Bronchial epithelial cell (primary cell): ENCODE data around the gene DHRS13. TPM values are rescaled to one million over a fixed set of nuclear protein-coding genes. Genes with fewer than 3 reads are reported as not detected.

Source experiments
- DNase-seq: peaks from one replicate; pipeline ENCODE4 v3.0.0-alpha.2; 2010; ENCODE audit warnings: low read depth
- FAIRE-seq: peaks from 2 replicates; lab custom pipeline; 2011; peaks lifted over from hg19 to GRCh38; lab: Jason Lieb, UNC
- H3K27me3 ChIP-seq: 2 replicates; pipeline ENCODE4 v1.5.1; 2011; ENCODE audit warnings: low read length; ENCODE audit not compliant: control insufficient read depth, insufficient read depth
- H3K36me3 ChIP-seq: 2 replicates; pipeline ENCODE4 v1.5.1; 2011; ENCODE audit warnings: low read length; ENCODE audit not compliant: control insufficient read depth, insufficient read depth
- H3K4me3 ChIP-seq: 2 replicates; pipeline ENCODE4 v1.5.1; 2011; ENCODE audit warnings: mild to moderate bottlenecking, low read depth, low read length, control low read depth
- CTCF ChIP-seq: IDR thresholded peaks from 2 replicates; pipeline ENCODE4 v1.5.1; 2011; ENCODE audit warnings: mild to moderate bottlenecking, moderate library complexity, low read length, control low read depth, inconsistent platforms; ENCODE audit not compliant: insufficient read depth, severe bottlenecking
- total RNA-seq: library from RNA; depleted of rRNA; stranded (reverse); fragments of >200 nt; gene quantifications from 2 replicates; pipeline ENCODE4 v1.2.1, GENCODE V29; 2014

The DHRS13 gene
- total RNA-seq, 1 donor from 2014 or later: 11.3 TPM

- FAIRE-seq: no peak
Observed at GRCh38 chr17:28929787-28930186, 26.9 kb upstream of the DHRS13 start.

GRCh38 chr17:28928061-28928460 lies 25.2 kb upstream of the DHRS13 start:
- no peak for TF ChIP-seq CTCF
- FAIRE-seq (no peak), DNase-seq (peak; percentile 50)
- no peak overlapping the region for H3K4me3 ChIP-seq
- no peaks in the 10 kb centered on the region for H3K27me3 ChIP-seq
- peaks cover 10% of the 10 kb centered on the region for H3K36me3 ChIP-seq

More at GRCh38 chr17:28929787-28930186, 26.9 kb upstream of the DHRS13 start:
- Histone ChIP-seq H3K27me3 (no peaks in the 10 kb centered on the region), H3K4me3 (no peak overlapping the region), H3K36me3 (peaks cover 3% of the 10 kb centered on the region)
- TF ChIP-seq CTCF: no peak
- DNase-seq: no peak

GRCh38 chr17:28926786-28927185 lies 23.9 kb upstream of the DHRS13 start:
- Histone ChIP-seq H3K4me3 (no peak overlapping the region), H3K36me3 (peaks cover 13% of the 10 kb centered on the region), H3K27me3 (no peaks in the 10 kb centered on the region)
- DNase-seq: no peak
- no peak for TF ChIP-seq CTCF
- FAIRE-seq: no peak

GRCh38 chr17:28926366-28926765 lies 23.5 kb upstream of the DHRS13 start:
- Histone ChIP-seq H3K36me3 (peaks cover 17% of the 10 kb centered on the region), H3K4me3 (no peak overlapping the region), H3K27me3 (no peaks in the 10 kb centered on the region)
- no peak for DNase-seq
- TF ChIP-seq CTCF: no peak
- FAIRE-seq: no peak

GRCh38 chr17:28925912-28926365 lies 23.1 kb upstream of the DHRS13 start:
- no peak for TF ChIP-seq CTCF
- no peaks in the 10 kb centered on the region for H3K27me3 ChIP-seq
- no peak overlapping the region for H3K4me3 ChIP-seq
- H3K36me3 ChIP-seq: peaks cover 20% of the 10 kb centered on the region
- DNase-seq: peak; percentile 97
- peak; percentile 62 for FAIRE-seq

- Histone ChIP-seq H3K27me3 (no peaks in the 10 kb centered on the region), H3K4me3 (no peak overlapping the region), H3K36me3 (peaks cover 42% of the 10 kb centered on the region)
- TF ChIP-seq CTCF: no peak
- no peak for DNase-seq
- FAIRE-seq: no peak
Observed at GRCh38 chr17:28920201-28920600, 17.3 kb upstream of the DHRS13 start.
